NCI-H524 treated with DMSO at 0.1 percent for 48 hours (cell line): ENCODE data around the gene RIOK1.

Source experiments
- DNase-seq: peaks from one replicate; lab custom pipeline; 2025; lab: John Stamatoyannopoulos, UW

Gene RIOK1

GRCh38 chr6:7409740-7410139, 20.1 kb downstream of the RIOK1 start:
- no peak for DNase-seq

- no peak for DNase-seq
Measured at GRCh38 chr6:7410851-7411250, 21.2 kb downstream of the RIOK1 start.

- DNase-seq: no peak
Measured at GRCh38 chr6:7411328-7411727, 21.7 kb downstream of the RIOK1 start.

DNA sequence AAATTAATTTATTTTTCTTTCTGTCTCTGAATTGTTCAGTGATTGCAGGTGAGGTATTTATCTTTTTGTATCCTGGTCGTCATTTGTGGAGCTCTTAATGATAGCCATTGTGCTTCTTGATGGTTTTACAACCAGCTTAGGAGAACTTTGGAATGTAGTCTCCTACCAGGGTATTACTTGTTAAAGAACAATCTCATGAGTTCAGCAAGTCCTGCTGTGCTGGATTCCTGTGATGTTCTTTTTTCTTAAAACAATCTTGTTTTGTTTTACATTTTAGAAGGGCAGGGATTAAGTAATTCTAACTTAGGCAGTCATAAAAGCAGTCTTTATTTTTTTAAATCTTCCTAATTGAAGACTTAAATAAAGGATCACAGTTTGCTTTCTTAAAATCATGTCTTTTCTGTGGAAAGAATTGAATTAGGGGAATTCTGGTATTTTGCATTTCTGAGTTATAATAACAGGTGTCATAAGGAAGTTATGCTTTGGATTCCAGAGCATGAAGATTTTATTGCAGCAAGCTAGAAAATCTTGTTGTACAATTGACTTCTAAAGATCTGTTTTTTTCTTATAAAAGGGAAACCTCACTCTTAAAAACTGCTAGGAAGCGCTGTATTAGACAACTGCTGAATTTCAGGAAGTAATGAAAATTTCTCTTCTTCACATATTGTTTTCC, 23.7 kb downstream of the RIOK1 start:
- DNase-seq: no peak

DNA sequence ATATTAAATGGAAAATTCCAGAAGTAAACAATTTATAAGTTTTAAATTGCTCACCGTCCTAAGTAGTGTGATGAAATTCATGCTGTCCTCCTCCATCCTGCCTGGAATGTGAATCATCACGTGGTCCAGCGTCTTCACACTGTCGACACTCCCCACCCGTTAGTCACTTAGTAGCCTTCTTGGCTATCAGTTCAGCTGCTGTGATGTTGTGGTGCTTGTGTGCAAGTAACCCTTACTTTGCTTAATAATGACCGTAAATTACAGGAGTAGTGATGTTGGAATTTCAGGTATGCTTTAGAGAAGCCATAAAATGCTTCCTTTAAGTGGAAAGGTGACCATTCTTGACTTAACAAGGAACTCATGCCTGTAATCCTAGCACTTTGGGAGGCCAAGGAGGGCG, 25.2 kb downstream of the RIOK1 start:
- no peak for DNase-seq

DNA sequence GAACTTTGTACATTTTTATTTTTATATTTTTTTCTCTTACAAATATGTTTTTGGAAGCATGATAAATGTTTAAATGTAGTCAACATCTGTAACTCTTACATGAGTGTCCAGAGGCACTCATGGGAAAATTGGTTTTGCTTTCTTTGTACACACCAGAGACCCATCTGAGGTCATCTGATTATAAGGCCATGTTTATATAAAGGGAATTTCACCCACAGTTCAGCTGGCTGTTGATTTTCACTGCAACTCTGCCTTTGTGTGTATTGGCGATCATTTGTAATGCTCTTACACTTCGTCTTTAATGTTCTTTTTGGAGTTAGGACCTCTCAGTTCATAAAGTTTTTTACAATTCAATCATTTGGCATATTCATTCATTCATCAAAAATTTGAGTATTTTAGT, 28.1 kb downstream of the RIOK1 start:
- DNase-seq: no peak

DNA sequence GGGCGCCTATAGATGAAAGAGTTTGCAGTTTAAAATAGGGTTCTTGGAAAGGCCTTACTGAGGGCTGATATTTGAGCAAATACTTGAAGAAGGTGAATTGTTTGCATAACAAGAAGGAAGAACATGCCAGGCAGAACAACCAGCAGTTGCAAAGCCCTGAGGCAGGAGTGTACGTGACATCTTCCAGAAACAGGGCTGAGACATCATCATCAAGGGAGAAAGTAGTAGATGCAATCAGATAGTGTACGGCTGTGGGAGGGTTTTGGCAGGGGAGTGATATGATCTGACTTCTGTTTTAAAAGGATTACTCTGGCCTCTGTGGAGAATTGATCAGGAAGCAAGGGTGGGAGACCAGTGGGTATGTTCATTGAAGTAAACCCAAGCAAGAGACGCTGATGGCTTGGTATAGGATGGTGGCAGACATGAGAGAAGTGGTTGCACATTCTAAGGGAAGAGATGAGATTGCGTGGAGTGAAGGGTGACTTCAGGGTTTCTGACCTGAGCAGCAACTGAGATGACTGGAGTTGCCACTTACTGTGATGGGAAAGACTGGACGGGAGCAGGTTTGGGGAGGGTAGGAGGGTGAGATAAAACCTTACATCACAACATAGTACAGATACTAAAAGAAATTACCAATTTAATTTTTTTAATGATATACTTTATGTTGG, 28.8 kb downstream of the RIOK1 start:
- no peak for DNase-seq

DNA sequence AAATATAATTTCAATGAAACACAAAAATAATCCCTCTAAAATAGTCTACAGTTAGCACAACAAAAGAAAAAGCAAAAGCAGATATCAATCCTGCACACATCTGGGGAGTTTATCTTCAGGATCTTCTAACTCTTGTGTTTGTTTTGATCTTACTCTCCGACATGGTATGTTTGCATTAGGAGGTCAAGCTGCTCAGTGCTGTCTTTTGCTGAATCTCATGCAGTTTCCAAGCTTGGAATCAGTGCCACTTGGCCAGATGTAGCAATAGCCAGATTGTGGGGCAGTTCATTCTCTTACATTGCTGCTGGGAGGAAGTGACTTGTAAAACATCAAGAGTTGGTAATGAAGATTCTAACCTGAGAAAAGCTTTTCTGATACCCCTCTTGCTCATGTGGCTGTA, 29.5 kb downstream of the RIOK1 start:
- DNase-seq: no peak

- no peak for DNase-seq
Measured at GRCh38 chr6:7421066-7421465, 31.5 kb downstream of the RIOK1 start.

DNA sequence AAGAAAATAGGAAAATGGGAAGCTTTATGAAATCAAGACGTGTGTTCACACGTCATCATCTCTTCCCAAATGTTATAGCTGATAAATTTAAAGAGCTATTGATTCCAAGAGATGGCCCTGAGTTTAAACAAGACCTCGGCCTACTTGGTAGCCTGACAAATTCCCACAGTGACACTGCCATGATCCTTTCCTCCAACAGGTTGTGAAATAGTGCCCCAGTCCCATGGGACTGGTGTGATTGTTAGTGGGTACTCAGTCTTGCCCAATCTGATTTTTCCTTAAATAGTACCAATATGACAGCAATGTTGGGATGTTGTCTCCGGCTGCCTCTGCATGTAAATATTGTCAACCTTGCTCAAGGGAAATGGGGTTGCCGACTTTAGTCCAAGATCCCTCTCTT, 34.5 kb downstream of the RIOK1 start:
- DNase-seq: no peak

- no peak for DNase-seq
Measured at GRCh38 chr6:7424967-7425807, 35.6 kb downstream of the RIOK1 start.

GRCh38 chr6:7425808-7426190, 36.2 kb downstream of the RIOK1 start:
- DNase-seq: no peak

DNA sequence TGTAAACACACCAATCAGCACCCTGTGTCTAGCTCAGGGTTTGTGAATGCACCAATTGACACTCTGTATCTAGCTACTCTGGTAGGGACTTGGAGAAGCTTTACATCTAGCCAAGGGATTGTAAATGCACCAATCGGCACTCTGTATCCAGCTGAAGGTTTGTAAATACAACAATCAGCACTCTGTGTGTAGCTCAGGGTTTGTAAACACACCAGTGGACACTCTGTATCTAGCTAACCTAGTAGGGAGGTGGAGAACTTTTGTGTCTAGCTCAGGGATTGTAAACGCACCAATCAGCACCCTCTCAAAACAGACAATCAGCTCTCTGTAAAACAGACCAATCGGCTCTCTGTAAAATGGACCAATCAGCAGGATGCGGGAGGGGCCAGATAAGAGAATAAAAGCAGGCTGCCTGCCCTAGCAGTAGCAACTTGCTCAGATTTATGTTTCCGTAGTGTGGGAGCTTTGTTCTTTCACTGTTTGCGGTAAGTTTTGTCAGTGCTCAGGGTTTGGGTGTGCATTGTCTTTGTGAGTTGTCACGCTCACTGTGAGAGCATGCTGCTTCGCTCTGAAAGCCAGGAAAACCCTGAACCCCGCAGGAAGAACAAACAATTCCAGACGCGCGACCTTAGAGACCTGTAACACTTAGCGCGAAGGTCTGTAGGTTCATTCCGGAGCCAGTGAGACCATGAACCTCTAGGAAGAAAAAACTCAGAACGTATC, 37.0 kb downstream of the RIOK1 start:
- DNase-seq: no peak

- DNase-seq: no peak
Measured at GRCh38 chr6:7431313-7431673, 41.7 kb downstream of the RIOK1 start.

GRCh38 chr6:7431674-7432390, 42.2 kb downstream of the RIOK1 start:
- DNase-seq: no peak

- DNase-seq: no peak
Measured at GRCh38 chr6:7432391-7433120, 42.9 kb downstream of the RIOK1 start.

GRCh38 chr6:7433121-7433617, 43.6 kb downstream of the RIOK1 start:
- no peak for DNase-seq

DNA sequence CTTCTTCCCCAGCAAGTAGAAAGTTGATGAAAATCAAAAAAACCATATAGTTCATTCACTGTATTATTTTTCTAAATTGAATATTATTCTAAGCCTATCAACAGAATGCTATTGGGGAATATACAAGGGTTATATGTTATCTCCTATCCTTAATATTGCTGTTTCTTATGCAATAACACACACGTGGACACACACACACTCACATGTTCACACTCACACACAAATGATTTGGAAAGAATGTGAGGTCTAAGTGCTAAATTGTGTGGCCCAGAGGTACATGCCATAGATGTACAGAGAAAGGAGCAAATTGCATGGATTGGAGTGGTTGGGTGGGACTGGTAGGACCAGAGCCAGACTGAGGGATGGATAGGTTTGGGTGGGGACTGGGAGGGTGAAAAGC, 45.1 kb downstream of the RIOK1 start:
- DNase-seq: no peak

- no peak for DNase-seq
Measured at GRCh38 chr6:7438011-7438410, 48.4 kb downstream of the RIOK1 start.

- no peak for DNase-seq
Measured at GRCh38 chr6:7439228-7439627, 49.6 kb downstream of the RIOK1 start.

- no peak for DNase-seq
Measured at GRCh38 chr6:7440476-7440875, 50.9 kb downstream of the RIOK1 start.
